GM12878 (cell line): ENCODE results near the gene STX4.

Experiments used
- NFYB ChIP-seq: IDR thresholded peaks from 2 replicates; pipeline ENCODE4 v1.6.1; 2011; ENCODE audit warnings: low read depth, mild to moderate bottlenecking, low read length, improper control_type of control experiment, moderate library complexity; ENCODE audit not compliant: insufficient read depth
- TF ChIP-seq, protein P1 (sequence below): fragments of 450-650 bp; IDR thresholded peaks from 2 replicates; pipeline ENCODE4 v1.6.1; 2018; ENCODE audit warnings: mild to moderate bottlenecking, low read depth, moderate library complexity; ENCODE audit not compliant: partially characterized antibody
- TF ChIP-seq, protein P2 (sequence below), 3 experiments: IDR thresholded peaks in 2 of 3; conservative IDR thresholded peaks in 1 of 3; 2 replicates each; pipeline ENCODE4 v1.5.1; 2011; ENCODE audit warnings: low read depth in 3 of 3, low read length in 3 of 3, mild to moderate bottlenecking in 3 of 3, control low read depth in 2 of 3, moderate library complexity in 2 of 3, inconsistent platforms in 1 of 3, mixed read lengths in 1 of 3; ENCODE audit not compliant: control insufficient read depth in 2 of 3, insufficient read depth in 1 of 3; ENCODE audit errors: extremely low read depth in 1 of 3

DNA sequence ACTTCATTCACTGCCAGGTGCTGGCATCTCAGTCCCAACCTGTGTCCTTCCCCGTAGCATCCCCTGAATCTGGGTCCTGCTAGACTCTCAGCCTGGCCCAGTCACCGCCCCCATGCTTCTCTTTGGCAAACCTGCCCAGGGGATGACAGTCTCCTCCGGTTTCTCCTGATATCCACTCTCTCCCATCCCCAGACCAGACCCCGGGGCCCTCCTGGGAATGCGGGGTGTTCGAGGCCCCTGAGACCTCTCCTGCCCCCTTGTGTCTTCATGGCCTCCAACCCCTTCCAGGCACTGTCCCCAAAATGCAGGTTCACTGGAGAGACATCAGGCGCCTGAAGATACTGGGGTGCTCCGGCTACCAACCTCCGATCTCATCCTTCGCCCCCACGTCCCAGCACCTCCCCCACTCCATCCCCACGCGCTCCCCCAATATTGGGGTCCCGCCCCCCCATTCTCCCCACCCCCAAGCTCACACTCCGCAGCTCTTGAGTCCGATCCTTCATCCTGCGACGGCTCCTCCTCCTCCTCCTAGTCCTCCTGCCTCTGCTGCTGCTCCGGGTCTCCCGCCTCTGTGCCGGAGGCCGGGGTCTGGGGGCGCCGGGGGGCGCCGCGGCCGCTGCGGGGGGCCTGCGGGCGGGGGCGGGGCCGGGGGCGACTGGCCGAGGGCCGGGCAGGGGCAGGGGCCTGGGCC, 23.3 kb upstream of the STX4 start:
- TF ChIP-seq, protein P1, sequence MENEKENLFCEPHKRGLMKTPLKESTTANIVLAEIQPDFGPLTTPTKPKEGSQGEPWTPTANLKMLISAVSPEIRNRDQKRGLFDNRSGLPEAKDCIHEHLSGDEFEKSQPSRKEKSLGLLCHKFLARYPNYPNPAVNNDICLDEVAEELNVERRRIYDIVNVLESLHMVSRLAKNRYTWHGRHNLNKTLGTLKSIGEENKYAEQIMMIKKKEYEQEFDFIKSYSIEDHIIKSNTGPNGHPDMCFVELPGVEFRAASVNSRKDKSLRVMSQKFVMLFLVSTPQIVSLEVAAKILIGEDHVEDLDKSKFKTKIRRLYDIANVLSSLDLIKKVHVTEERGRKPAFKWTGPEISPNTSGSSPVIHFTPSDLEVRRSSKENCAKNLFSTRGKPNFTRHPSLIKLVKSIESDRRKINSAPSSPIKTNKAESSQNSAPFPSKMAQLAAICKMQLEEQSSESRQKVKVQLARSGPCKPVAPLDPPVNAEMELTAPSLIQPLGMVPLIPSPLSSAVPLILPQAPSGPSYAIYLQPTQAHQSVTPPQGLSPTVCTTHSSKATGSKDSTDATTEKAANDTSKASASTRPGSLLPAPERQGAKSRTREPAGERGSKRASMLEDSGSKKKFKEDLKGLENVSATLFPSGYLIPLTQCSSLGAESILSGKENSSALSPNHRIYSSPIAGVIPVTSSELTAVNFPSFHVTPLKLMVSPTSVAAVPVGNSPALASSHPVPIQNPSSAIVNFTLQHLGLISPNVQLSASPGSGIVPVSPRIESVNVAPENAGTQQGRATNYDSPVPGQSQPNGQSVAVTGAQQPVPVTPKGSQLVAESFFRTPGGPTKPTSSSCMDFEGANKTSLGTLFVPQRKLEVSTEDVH, result no peak
- no peak for TF ChIP-seq NFYB
- TF ChIP-seq, protein P2, sequence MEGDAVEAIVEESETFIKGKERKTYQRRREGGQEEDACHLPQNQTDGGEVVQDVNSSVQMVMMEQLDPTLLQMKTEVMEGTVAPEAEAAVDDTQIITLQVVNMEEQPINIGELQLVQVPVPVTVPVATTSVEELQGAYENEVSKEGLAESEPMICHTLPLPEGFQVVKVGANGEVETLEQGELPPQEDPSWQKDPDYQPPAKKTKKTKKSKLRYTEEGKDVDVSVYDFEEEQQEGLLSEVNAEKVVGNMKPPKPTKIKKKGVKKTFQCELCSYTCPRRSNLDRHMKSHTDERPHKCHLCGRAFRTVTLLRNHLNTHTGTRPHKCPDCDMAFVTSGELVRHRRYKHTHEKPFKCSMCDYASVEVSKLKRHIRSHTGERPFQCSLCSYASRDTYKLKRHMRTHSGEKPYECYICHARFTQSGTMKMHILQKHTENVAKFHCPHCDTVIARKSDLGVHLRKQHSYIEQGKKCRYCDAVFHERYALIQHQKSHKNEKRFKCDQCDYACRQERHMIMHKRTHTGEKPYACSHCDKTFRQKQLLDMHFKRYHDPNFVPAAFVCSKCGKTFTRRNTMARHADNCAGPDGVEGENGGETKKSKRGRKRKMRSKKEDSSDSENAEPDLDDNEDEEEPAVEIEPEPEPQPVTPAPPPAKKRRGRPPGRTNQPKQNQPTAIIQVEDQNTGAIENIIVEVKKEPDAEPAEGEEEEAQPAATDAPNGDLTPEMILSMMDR (IDR thresholded peaks at IDR 0.05 in 2 of 3, conservative IDR thresholded peaks at IDR 0.05 in 1 of 3; ENCODE audit: control insufficient read depth in 2 of 3, extremely low read depth in 1 of 3, insufficient read depth in 1 of 3, low read depth in 3 of 3, low read length in 3 of 3), result no peak
